Dermis blood vessel endothelial cell (primary cell): ENCODE data around the gene RPS6KC1. TPM values are rescaled to one million over a fixed set of nuclear protein-coding genes. Genes with fewer than 3 reads are reported as not detected.
"Not testable (repeated sequence)": the region's sequence is repeated elsewhere in the genome, so short reads cannot be mapped to it uniquely, and the experiment has no call there.

Experiments
- DNase-seq: peaks from one replicate; pipeline ENCODE4 v3.0.0; 2010
- total RNA-seq: library from RNA; depleted of rRNA; stranded (reverse); fragments of >200 nt; gene quantifications from 2 replicates; pipeline ENCODE4 v1.2.3, GENCODE V29; 2014

The RPS6KC1 gene
- total RNA-seq, 1 donor from 2014 or later = 25.2 TPM

- no peak for DNase-seq
Measured at GRCh38 chr1:213110349-213111300, 59.6 kb downstream of the RPS6KC1 start.

DNA sequence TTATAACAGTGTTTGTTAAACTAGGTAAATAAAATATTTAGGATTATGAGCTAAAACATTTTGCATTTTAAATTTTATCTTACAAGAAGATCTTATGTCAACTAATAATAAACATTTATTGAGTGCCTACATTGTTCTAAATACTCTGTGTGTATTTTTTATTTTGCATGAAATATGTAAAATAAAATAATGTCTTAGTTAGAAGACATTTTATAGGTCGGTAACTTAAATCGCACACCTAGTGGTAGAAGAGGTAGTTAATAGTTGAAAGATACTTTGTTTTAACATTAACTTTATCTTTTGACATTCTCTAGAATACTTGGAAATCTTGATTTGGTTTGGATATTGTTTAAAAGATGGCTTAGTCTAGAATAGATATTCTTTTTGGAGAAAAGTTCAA is 60.5 kb downstream of the RPS6KC1 start:
- no peak for DNase-seq

- DNase-seq = not testable (repeated sequence)
Measured at GRCh38 chr1:213112723-213113122, 61.7 kb downstream of the RPS6KC1 start.

- DNase-seq = not testable (repeated sequence)
Measured at GRCh38 chr1:213117699-213118180, 66.7 kb downstream of the RPS6KC1 start.

DNA sequence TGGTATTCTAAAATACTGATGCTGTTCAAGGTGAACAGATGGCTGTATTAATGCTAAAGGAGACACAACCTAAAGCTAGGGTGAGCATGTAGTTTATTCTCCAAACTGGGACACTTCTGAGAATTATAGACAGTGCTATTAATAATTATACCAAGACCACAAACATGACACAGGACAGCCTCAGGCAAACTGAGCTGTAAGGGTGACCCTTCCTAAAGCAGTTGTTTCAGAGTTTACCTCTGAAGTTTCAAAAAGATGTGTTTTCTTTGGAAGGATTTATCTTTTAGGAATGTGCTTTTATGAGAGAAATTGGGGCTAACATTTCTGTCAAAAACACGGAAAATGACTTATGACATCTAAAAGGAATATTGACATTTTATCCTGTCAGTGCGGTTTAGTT is 68.8 kb downstream of the RPS6KC1 start:
- DNase-seq = no peak

- DNase-seq = peak; percentile 37
Measured at GRCh38 chr1:213120386-213120785, 69.3 kb downstream of the RPS6KC1 start.

DNA sequence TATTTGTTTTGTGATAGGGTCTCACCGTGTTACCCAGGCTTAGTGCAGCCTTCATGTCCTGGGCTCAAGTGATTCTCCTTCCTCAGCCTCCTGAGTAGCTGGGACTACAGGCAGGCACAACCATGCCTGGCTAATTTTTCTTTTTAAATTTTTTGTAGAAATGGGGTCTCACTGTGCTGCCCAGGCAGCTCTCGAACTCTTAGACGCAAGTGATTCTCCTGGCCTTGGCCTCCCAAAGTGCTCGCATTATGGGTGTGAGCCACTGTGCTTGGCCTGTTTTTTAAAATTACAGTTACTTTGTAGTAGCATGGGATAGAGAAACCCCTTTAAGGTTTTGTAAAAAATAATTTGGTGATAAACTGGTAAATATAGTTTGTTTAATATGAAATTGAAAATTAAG is 69.9 kb downstream of the RPS6KC1 start:
- DNase-seq = no peak

DNA sequence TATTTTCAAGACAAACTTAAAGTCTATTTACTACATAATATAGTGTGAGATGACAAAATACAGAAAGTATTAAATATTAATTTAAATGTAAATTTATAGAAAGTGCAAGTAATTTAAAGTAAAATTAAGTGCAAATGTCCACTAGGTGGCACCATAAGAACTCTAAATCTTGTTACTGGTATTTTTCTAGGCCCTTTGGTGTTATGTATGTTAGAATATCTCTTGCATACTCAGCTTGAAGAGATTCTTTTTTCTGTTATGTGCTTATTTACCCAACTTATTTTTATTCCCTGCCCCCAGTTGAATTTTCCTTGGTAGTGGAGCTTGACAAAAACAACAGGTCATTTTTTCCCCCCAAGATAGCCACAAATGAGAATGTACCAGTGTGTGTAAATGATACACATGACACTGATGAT is 71.5 kb downstream of the RPS6KC1 start:
- peak; percentile 81 for DNase-seq

DNA sequence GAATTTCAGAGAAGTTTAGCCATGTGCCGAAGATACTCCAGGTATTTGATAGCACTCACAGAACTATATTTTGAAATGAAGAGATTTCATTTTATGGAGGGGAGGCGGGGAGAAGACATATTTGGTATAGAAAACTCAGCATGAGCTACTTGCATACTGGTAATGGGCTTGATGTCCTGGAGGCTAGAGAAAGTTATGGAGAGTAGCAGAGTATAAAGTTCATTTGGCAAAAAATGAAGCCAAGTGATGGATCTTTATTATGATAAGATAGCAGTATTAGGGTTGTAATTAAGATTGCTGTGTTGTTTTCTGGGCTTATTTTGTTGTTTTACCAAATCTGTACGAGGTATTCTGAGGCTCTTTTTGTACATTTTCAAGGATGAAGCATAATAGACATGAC is 72.0 kb downstream of the RPS6KC1 start:
- DNase-seq = no peak

GRCh38 chr1:213123536-213123935 is 72.5 kb downstream of the RPS6KC1 start:
- DNase-seq = peak; percentile 73

DNA sequence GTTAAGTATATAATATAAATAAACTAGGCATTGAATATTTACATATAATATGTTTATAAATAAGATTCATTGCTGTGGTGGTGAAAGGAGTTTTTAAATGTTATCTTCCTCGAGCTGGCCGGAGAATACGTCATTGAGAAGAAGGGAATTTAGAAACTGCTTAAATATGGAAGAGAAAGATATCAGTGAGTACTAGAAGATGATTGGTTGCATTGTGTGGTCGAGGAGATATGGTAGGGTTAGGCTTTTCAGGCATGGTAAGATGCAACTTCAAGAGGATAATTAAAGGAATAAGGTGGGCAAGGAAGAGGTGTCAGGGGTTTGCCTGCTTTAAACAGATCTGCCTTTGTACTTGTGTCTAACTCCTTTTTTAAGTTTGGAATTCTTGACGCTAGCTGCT is 73.5 kb downstream of the RPS6KC1 start:
- no peak for DNase-seq

DNA sequence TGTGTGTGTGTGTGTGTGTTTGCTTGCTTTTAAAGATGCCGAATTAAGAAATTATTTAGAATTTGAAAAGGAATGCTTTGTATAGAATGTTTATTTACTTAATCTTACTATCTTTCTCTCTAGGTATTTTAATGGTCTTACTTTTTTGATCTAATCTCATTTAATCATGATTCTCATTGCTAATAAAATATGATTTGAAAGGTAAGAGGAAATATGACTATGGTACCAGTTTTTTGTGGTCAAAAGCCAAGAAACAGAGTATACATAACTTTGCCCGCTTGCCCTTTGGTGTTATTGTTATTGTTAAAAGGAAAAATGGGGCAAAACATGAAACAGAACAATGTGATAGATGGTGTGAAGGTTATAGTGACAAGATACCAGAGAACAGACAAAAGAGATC is 74.6 kb downstream of the RPS6KC1 start:
- no peak for DNase-seq

DNA sequence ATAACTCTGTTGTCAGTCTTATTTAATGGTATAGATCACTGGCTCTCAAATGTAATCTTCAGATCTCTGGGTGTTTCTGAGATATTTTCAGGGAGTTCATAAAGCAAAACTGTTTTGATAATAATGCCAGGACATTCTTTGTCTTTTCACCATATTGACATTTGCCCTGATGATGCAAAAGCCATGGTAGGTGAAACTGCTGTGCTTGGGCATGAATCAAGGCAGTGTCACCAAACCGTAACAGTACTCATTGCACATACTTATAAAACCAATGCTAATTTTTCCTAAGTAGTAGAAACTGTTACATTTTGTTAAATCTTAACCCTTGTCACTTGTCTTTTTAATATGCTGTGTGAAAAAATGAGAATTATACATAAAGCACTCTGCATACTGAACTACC is 76.0 kb downstream of the RPS6KC1 start:
- no peak for DNase-seq

DNA sequence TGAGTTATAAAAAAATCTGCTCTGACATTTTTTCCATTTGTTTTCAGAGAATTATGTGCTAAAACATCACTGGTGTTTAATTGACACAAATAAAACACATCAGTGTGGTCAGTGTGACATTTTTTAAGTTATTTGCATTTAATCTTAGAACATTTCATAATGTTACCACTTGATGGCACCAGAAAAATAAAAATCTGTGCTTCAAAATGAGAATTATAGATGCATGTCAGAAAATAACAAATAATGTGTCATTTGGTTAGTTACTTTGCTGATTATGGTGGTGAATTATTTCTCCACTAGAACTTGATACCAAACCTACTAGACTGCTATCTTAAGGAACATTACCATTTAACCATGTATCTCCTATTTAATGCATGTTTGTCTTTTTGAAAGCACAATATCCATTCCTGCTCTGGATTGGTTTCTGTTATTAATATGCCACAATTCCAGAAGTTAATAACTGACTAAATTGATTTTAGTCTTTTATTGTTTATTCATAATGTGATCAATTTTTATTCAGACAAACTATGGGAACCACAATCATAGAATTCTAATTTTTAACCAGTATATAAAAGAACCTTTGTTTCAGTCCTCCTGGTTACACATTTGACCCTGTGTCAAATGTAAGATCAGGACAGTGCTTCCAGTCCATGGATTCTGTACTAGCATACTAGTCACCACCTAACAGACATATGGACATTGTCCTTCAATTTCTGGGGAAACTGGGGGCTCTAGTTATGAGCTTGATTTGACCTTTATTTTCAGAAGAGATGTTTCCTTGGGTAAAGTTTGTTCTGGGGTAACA is 81.0 kb downstream of the RPS6KC1 start:
- DNase-seq = no peak

GRCh38 chr1:213135572-213135971 is 84.5 kb downstream of the RPS6KC1 start:
- peak; percentile 49 for DNase-seq

DNA sequence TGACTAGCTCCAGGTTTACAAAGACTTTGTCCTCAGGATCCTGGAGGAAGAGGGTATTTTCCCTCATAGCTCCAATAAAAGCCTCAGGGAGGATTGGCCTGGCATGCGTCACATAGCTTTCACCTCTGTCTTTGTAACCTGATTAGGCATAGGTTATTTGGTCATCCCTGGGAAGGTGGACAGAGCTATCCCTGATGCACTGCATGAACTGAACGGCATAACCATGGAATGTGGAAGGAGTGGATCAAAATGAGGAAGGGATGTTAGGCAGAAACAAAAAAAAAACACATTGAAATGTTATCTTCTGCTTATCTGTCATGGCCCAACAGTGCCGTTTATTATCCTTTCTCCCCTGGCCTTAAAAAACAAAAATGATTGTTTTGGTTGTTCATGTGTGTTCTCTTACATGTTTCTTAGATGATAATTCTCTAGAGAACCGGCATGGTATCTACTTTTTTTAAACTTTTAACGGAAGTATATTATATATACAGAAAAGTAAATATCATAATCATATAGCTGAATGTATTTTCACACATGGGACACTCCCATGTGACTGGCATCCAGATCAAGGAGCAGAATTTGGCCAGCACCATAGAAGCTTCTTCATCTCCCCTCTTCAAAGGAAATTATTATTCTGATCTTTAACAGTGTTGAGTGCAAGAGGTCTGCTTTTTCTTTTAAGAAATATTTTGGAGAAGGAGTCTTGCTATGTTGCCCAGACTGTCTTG is 85.3 kb downstream of the RPS6KC1 start:
- no peak for DNase-seq

DNA sequence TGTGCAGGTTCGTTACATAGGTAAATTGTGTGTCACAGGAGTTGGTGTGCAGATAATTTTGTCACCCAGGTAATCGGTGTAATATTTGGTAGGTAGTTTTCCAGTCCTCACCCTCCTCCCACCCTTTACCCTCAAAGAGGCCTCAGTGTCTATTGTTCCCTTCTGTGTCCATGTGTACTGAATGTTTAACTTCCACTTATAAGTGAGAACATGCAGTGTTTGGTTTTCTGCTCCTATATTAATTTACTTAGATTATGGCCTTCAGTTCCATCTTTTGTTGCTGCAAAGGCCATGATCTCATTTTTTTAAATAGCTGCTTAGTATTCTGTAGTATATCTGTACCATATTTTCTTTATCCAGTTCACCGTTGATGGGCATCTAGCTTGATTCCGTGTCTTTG is 87.3 kb downstream of the RPS6KC1 start:
- no peak for DNase-seq

- DNase-seq = no peak
Measured at GRCh38 chr1:213138892-213139291, 87.9 kb downstream of the RPS6KC1 start.

DNA sequence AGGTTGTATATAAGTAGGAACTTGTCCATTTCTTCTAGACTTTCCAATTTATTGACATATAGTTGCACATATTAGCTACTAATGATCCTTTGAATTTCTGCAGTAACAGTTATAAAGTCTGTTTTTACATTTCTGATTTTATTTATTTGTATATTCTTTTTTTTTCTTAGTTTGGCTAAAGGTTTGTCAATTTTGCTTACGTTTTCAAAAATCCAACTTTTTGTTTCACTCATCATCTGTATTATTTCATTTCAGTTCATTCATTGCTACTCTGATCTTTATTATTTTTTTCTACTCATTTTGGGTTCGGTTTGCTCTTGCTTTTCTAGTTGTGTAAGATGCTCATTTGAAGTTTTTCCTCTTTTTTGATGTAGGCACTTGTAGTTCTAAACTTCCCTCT is 97.9 kb downstream of the RPS6KC1 start:
- DNase-seq = no peak

- DNase-seq = not testable (repeated sequence)
Measured at GRCh38 chr1:213150090-213150489, 99.0 kb downstream of the RPS6KC1 start.

DNA sequence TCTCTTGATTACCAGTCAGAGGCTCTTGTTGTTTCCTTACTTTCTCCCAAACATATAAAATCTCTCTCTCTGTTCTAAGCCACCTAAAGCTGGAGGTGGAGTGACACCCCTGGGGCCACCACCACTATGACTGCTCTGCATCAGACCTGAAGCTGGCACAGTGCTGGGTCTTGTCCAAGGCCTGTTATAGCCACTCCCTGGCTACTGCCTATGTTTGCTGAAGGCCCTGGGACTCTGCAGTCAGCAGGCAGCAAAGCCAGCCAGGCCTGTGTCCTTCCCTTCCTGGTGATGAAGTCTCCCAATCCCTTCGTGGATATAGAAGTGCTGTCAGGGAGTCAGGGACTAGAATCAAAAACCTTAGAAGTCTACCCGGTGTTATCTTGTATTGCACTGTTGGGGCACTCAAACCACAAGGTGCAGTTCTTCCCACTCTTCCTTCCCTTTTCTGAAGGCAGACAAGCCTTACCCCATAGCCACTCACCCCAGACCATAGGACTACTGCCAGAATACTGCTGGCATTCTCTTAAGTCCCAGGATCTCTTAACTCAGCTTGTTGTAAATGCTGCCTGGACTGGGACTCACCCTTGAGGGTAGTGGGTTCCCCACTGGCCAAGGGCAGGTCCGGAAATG is 103.1 kb downstream of the RPS6KC1 start:
- DNase-seq = no peak

GRCh38 chr1:213159376-213159775 is 108.3 kb downstream of the RPS6KC1 start:
- no peak for DNase-seq
